GM19239 (cell line): ENCODE results near the gene AGFG2.
A peak's percentile ranks its signal among the peaks of the same experiment; 100 is the strongest.

Source experiments
- DNase-seq: peaks from one replicate; pipeline ENCODE4 v3.0.0; 2011; ENCODE audit warnings: low spot score; ENCODE audit not compliant: insufficient read length
- FAIRE-seq: peaks from 2 replicates; lab custom pipeline; 2011; peaks lifted over from hg19 to GRCh38; lab: Jason Lieb, UNC

AGFG2 gene

GRCh38 chr7:100604976-100605911, 66.2 kb downstream of the AGFG2 start:
- FAIRE-seq (no peak), DNase-seq (no peak)

DNA sequence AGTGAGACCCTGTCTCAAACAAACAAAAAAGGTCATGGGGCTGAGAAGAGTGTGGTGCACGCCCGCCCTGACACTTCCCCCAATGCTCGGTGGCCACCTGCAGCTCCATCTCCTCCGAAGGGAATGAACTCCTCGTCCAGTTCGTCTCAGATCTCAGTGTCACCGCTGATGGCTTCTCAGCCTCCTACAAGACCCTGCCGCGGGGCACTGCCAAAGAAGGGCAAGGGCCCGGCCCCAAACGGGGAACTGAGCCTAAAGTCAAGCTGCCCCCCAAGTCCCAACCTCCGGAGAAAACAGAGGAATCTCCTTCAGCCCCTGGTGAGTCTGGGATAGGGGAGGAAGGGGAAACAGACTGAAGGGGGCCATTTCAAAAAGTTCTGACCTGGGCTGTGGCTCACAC, 67.3 kb downstream of the AGFG2 start:
- no peak for DNase-seq
- no peak for FAIRE-seq

DNA sequence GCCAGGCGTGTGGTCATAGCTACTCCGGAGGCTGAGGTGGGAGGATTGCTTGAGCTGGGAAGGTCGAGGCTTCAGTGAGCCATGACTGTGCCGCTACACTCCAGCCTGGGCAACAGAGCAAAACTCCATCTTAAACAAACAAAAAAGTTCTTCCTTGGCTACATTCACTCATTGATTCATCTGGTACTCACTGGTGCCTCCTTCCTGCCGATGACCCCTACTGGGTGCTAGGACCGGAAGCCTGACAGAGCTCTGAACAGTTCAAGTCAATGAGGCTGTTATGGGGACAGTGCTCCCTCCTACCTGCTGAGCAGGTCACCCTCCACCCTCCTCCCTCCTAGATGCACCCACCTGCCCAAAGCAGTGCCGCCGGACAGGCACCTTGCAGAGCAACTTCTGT, 68.1 kb downstream of the AGFG2 start:
- DNase-seq (no peak), FAIRE-seq (no peak)

- no peak for DNase-seq
- FAIRE-seq = no peak
These were observed 71.0 kb downstream of the AGFG2 start for GRCh38 chr7:100609958-100610357.

DNA sequence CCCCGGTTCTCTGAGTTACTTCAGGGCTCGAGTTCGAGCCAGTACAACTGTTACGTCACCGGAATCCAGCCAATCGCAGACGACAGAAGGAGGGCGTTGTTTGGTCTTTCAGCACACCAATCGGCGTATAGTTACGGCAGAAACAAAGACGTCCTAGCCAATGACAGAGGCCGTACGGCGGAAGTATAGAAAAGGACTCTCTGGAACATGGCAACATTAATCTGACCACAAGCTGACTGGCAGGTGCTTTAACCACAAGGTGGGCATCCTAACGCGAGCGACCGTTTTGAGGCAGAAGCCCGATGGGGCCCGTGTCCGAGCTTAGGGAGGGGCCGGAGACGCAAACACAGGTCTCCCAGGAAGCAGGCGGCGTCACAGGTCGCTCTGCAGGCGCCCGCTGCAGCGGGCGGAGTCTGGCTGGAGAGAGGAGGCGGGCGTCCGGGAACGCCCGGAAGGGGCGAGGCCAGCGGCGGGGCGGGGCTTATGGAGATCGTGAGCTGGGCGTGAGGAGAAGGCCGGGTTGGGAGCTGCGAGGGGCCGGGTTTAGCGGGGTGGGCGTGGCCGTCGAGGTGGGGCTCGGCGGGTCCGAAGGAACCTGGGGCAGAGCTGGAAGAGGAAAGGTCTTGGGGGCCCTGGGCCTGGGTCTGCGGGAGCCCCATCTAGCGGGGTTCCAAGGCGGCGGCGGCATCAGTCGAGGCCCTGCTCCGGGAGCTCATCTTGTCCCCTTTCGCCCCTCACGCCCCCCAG, 73.2 kb downstream of the AGFG2 start, which contains the start of gene MOSPD3:
Gene MOSPD3 (plus strand): TSS at position 558 of the 747 bp plus-strand sequence. CDS start 252 bp downstream, outside the sequence.
- FAIRE-seq (peak; percentile 100), DNase-seq (peak; percentile 98)

DNA sequence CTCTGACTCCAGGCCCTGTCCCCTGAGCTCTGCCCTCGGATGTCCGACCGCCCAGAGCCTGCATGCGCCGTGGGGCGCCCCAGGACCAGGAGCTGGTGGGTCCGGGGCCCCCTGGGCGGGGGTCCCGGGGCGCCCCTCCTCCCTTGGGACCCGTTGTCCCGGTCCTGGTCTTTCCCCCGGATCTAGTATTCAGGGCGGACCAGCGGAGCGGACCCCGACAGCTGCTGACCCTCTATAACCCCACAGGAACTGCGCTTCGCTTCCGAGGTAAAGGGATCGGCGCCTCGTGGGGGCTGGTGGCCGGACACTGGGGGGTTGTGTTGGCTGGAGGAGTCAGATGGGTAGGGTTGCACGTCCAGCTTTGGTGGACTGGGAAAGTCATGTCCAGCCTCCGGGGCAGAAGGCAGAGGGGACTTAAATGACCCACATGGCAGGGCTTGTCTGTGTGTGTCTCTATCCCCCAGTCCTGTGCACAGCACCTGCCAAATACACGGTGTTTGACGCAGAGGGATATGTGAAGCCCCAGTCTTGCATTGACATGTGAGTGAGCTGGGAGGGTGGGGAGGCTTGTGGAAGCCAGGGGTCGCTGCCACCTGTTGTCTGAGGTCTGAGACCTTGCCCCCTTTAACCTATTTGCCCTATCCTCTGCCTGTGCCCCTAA, 73.9 kb downstream of the AGFG2 start:
- DNase-seq = no peak
- peak; percentile 44 for FAIRE-seq

- DNase-seq (no peak), FAIRE-seq (no peak)
These were observed 74.6 kb downstream of the AGFG2 start for GRCh38 chr7:100613412-100614175.

- no peak for DNase-seq
- FAIRE-seq = no peak
These were observed 75.4 kb downstream of the AGFG2 start for GRCh38 chr7:100614308-100614861.
